ENCODE results near the gene ZMYND19.

- TF ChIP-seq POLR2A (IDR thresholded peaks at IDR 0.05) (no peak), CTCF (IDR thresholded peaks at IDR 0.05) (no peak), EP300 (IDR thresholded peaks at IDR 0.05) (no peak), POLR2AphosphoS5 (IDR thresholded peaks at IDR 0.05) (no peak)
Measured at GRCh38 chr9:137631345-137632229, 41.3 kb upstream of the ZMYND19 start.

Measured in stomach (tissue), 4 donors.